ENCODE data around the gene MEX3A. TPM values are rescaled to one million over a fixed set of nuclear protein-coding genes. Genes with fewer than 3 reads are reported as not detected.

Gene MEX3A
- polyA plus RNA-seq, 6 donors from 2014 or later = 0.05 to 0.13 TPM; not detected in 4

GRCh38 chr1:156065212-156065611, 17.1 kb downstream of the MEX3A start:
- ATAC-seq (ENCODE audit: low read depth in 2 of 2) (no peak), DNase-seq (no peak)
- H3K4me1 Mint-ChIP-seq = peaks cover 0 to 5% (median 0%) of the 10 kb centered on the region in 3 donors
- H3K27me3 Mint-ChIP-seq = peaks cover 0 to 4% (median 3%) of the 10 kb centered on the region in 3 donors
- H3K36me3 Mint-ChIP-seq = no peaks in the 10 kb centered on the region
- H3K9me3 Mint-ChIP-seq = no peaks in the 10 kb centered on the region
- peak overlapping the region in 1 of 6 donors; percentile 18 for H3K27ac Mint-ChIP-seq
- no peak overlapping the region for H3K4me3 Mint-ChIP-seq

DNA sequence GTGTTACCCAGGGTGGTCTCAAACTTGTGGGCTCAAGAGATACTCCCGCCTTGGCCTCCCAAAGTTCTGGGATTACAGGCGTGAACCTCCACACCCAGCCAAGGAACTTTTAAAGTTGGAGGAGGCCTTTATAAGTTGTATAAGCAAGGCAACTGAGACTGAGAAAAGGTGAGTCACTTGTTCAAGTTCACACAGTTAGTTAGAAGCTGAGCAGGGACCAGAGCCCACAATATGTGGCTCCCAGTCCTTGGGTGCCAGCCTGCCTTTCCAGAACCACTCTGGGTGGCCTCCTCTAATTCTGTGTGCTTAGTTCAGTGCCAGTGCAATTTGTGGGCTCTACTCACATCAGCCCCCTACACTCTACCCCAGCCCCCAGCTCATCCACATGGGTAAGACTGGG, 17.6 kb downstream of the MEX3A start:
- H3K4me3 Mint-ChIP-seq = no peak overlapping the region
- H3K36me3 Mint-ChIP-seq = no peaks in the 10 kb centered on the region
- H3K4me1 Mint-ChIP-seq = peaks cover 0 to 5% (median 0%) of the 10 kb centered on the region in 3 donors
- no peak for DNase-seq
- peak overlapping the region in 1 of 6 donors; percentile 34 for H3K27ac Mint-ChIP-seq
- no peak for ATAC-seq (ENCODE audit: low read depth in 2 of 2)
- H3K27me3 Mint-ChIP-seq = no peaks in the 10 kb centered on the region
- H3K9me3 Mint-ChIP-seq = no peaks in the 10 kb centered on the region

- Mint-ChIP-seq H3K27me3 (no peaks in the 10 kb centered on the region), H3K9me3 (no peaks in the 10 kb centered on the region), H3K27ac (no peak overlapping the region), H3K4me3 (no peak overlapping the region), H3K4me1 (peaks cover 0 to 5% (median 0%) of the 10 kb centered on the region in 3 donors), H3K36me3 (no peaks in the 10 kb centered on the region)
- no peak for DNase-seq
- ATAC-seq (ENCODE audit: low read depth in 2 of 2) = no peak
These were observed 18.3 kb downstream of the MEX3A start for GRCh38 chr1:156063997-156064285.

DNA sequence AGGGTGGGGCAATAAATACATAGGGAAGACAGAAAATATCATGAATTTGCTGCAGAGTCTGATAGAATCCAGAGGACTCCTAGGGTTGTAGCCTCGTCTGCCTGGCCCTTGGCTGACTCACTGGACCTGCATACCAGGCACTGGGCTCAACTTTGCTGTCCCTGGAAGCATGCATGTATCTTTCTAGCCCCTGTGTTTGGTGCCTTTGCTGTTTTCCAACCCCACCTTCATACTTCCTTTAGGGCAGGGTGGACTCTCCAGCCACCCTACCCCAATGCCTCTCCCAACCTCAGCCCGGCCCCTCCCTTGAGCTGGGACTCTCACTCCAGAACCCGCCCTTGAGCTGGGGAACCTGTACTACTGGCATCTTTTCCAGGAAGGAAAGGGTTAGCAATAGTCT, 20.1 kb downstream of the MEX3A start:
- Mint-ChIP-seq H3K27ac (peak overlapping the region in 1 of 6 donors; percentile 73), H3K4me1 (peaks cover 0 to 7% (median 0%) of the 10 kb centered on the region in 3 donors), H3K27me3 (no peaks in the 10 kb centered on the region), H3K4me3 (no peak overlapping the region), H3K9me3 (no peaks in the 10 kb centered on the region), H3K36me3 (no peaks in the 10 kb centered on the region)
- DNase-seq = no peak
- no peak for ATAC-seq (ENCODE audit: low read depth in 2 of 2)

DNA sequence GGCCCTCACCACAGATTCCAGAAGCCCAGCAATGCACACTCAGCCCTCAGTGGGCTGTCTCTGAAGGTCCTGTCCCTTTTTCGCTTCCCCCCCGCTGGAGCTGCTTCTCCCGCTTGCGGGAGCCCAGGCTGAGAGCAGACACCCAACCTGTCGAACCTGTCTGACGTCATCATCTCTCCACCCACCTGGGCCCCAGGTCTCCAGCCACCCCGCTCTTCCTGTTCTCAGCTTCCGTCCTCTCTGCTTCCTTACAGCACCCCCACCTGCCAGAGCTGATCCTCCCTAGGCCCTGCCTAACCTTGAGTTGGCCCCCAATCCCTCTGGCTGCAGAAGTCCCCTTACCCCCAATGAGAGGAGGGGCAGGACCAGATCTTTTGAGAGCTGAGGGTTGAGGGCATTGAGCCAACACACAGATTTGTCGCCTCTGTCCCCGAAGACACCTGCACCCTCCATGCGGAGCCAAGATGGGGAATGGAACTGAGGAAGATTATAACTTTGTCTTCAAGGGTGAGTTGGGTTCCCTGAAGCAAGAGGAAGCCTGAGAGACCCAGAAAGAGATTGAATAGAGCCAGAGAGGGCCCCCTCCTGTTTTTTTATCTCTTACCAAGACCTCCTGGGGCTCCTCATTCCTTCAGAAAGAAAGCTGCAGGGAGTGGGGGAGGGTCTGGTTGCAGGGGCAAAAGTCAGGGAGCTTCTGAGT, 21.2 kb downstream of the MEX3A start, which contains the start of gene RAB25:
RAB25 (plus strand) TSS at position 224 of the 700 bp plus-strand sequence; CDS start at position 465, 241 bp downstream.
- peak within 1 kb of the TSS in 2 of 6 donors; percentile 66 to 73 for H3K27ac Mint-ChIP-seq

GRCh38 chr1:156056326-156056849, 25.9 kb downstream of the MEX3A start:
- no peak for ATAC-seq (ENCODE audit: low read depth in 2 of 2)
- Mint-ChIP-seq H3K4me1 (peaks cover 26 to 39% (median 28%) of the 10 kb centered on the region in 3 donors), H3K36me3 (no peaks in the 10 kb centered on the region), H3K27ac (peak overlapping the region in 2 of 6 donors; percentile 47 to 52), H3K4me3 (peak overlapping the region in 3 of 8 donors; percentile 49 to 91 (median 54)), H3K27me3 (no peaks in the 10 kb centered on the region), H3K9me3 (no peaks in the 10 kb centered on the region)
- no peak for DNase-seq

More for the DNA sequence above, 21.2 kb downstream of the MEX3A start, which contains the start of gene RAB25:
- ATAC-seq (ENCODE audit: low read depth in 2 of 2) (no peak), DNase-seq (no peak)
- Mint-ChIP-seq H3K4me1 (peaks cover 0 to 7% (median 6%) of the 10 kb centered on the region in 3 donors), H3K36me3 (no peaks in the 10 kb centered on the region), H3K4me3 (no peak within 1 kb of the TSS), H3K9me3 (no peaks in the 10 kb centered on the region), H3K27me3 (no peaks in the 10 kb centered on the region)

GRCh38 chr1:156055281-156056048, 26.8 kb downstream of the MEX3A start:
- no peaks in the 10 kb centered on the region for H3K36me3 Mint-ChIP-seq

DNA sequence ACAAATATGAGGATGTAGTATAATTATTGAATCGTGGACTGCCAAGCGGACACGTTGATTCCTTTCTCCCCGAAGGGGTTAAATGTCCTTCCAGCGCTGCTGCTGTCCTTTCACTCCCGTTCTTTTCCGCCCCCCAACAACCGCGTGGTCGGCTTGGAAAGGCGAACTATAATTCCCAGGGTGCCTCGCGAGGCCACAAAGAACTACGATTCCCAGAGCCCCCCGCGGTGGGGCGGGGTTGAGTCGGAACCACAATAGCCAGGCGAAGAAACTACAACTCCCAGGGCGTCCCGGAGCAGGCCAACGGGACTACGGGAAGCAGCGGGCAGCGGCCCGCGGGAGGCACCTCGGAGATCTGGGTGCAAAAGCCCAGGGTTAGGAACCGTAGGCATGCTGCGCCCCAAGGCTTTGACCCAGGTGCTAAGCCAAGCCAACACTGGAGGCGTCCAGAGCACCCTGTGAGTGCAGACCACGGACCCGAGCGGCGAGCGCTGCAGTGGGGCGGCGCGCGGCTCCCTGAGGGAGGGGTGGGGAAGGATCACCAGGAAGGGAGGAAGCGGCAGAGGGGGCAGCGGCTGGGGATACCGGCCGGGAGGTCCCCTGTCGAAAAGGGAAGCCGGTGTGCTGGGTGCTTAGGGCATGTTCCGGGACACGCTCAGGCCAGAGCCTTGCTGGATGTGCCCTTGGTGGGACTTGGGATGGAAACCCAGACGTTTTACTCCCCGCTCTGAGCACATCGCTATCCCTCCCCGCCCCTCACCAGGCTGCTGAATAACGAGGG, 27.6 kb downstream of the MEX3A start, which contains the start of gene LAMTOR2:
LAMTOR2 (plus strand) TSS at position 283 of the 781 bp plus-strand sequence; CDS start at position 391, 108 bp downstream.
- H3K4me1 Mint-ChIP-seq = peaks cover 28 to 39% (median 34%) of the 10 kb centered on the region in 3 donors
- ATAC-seq (ENCODE audit: low read depth in 2 of 2) (peak; percentile 73 to 76), DNase-seq (peak; percentile 94)
- peak within 1 kb of the TSS; percentile 91 to 99 (median 97) for H3K4me3 Mint-ChIP-seq
- no peaks in the 10 kb centered on the region for H3K27me3 Mint-ChIP-seq
- H3K27ac Mint-ChIP-seq = peak within 1 kb of the TSS; percentile 88 to 99 (median 96)
- H3K36me3 Mint-ChIP-seq = peaks cover 3 to 5% of the 10 kb centered on the region in 2 donors
- no peaks in the 10 kb centered on the region for H3K9me3 Mint-ChIP-seq

More at GRCh38 chr1:156055281-156056048, 26.8 kb downstream of the MEX3A start:
- peak overlapping the region; percentile 91 to 99 (median 97) for H3K4me3 Mint-ChIP-seq
- ATAC-seq (ENCODE audit: low read depth in 2 of 2) = no peak
- H3K9me3 Mint-ChIP-seq = no peaks in the 10 kb centered on the region
- peak overlapping the region; percentile 69 to 99 (median 85) for H3K27ac Mint-ChIP-seq
- DNase-seq = no peak
- no peaks in the 10 kb centered on the region for H3K27me3 Mint-ChIP-seq
- peaks cover 26 to 39% (median 34%) of the 10 kb centered on the region in 3 donors for H3K4me1 Mint-ChIP-seq

DNA sequence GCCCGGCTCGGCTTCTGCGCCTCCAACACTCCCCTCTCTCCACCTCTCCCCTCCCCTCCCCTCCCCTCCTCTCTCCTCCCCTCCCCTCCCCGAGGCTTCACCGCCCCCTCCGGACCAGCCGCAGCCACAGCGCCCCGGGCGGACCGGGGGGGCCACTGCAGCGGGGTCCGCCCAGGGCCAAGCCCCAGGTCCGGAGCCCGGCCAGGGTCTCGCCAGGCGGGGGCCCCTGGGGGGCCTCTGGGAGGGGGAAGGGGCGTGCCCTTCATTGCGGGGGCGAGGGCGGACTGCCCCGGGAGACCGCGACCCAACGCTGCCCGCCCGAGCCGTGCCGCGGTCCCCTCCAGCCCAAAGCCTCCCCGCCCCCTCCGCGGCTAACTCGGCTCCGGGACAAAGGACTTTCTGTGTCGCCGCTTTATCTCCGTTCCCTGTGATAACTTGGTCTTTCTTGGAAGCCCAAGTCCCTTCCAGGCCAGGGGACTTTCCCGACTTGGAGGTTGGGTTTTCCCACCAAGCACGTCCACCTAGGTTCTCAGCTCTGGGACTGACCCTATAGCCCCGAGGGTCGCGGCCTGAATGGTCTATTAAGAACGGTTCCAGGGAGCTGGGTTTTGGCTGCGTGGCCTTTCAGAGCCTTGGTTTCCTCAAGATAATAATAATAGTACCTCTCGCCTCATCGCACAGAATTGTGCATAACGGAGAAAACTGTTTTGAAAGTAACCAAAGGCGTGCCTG, 28.3 kb downstream of the MEX3A start, which contains the start of gene UBQLN4:
UBQLN4 (minus strand) TSS at position 31 of the 732 bp plus-strand sequence. CDS start 97 bp downstream, outside the sequence.
- H3K9me3 Mint-ChIP-seq = no peaks in the 10 kb centered on the region
- peak; percentile 85 for DNase-seq
- H3K4me3 Mint-ChIP-seq = peak within 1 kb of the TSS; percentile 95 to 99 (median 97)
- peak within 1 kb of the TSS; percentile 88 to 99 (median 96) for H3K27ac Mint-ChIP-seq
- peaks cover 8 to 9% of the 10 kb centered on the region in 2 donors for H3K36me3 Mint-ChIP-seq
- peak; percentile 62 to 63 for ATAC-seq (ENCODE audit: low read depth in 2 of 2)
- H3K27me3 Mint-ChIP-seq = no peaks in the 10 kb centered on the region
- peaks cover 30 to 39% (median 34%) of the 10 kb centered on the region in 3 donors for H3K4me1 Mint-ChIP-seq

DNA sequence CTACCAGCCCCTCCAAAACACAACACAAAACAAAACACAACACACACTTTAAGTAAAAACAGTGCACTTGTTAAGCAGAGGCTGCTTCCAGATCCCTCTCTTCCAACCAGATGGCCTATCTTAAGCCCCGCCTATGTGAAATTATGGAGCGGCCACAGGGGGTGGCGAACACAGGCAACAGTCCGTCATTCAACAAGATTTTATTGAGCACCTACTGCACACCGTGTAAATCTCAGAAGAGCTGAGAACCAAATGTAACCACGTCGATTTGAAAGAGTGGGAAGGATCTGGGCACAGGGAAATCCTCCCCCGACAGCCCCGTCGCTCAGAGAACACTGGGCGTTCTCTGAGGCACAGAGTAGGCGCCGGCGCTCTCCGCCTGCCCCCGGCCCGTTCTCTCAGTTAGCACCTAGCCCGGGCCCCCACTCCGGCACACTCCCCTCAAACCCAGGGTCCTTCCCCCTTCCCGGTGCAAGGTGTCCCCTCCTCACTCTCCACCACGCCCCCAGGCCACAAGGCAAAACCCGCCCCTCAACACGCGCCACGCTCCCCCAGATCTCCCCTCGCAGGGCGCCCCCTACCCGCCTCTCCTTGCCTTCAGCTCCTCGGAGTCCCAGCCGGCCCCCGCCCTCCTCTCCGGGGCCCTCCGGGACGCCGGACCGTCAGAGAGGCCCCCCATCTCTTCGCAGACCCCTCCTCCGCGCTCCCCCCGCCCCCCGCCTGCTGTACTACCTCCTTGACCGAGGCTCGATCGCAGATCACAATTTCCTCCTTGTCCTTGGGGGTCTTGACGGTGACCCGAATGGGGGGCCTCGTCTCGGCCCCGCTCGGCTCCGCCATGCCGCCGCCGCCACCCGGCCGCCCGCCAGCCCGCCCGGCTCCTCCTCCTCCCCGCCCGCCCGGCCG, 29.1 kb downstream of the MEX3A start:
- peak overlapping the region; percentile 63 to 94 (median 87) for H3K27ac Mint-ChIP-seq
- DNase-seq = peak; percentile 69
- H3K9me3 Mint-ChIP-seq = no peaks in the 10 kb centered on the region
- ATAC-seq (ENCODE audit: low read depth in 2 of 2) = peak; percentile 48 to 49
- peak overlapping the region; percentile 92 to 99 (median 96) for H3K4me3 Mint-ChIP-seq
- H3K27me3 Mint-ChIP-seq = no peaks in the 10 kb centered on the region
- H3K36me3 Mint-ChIP-seq = peaks cover 8 to 9% of the 10 kb centered on the region in 2 donors
- H3K4me1 Mint-ChIP-seq = peaks cover 30 to 39% (median 34%) of the 10 kb centered on the region in 3 donors

DNA sequence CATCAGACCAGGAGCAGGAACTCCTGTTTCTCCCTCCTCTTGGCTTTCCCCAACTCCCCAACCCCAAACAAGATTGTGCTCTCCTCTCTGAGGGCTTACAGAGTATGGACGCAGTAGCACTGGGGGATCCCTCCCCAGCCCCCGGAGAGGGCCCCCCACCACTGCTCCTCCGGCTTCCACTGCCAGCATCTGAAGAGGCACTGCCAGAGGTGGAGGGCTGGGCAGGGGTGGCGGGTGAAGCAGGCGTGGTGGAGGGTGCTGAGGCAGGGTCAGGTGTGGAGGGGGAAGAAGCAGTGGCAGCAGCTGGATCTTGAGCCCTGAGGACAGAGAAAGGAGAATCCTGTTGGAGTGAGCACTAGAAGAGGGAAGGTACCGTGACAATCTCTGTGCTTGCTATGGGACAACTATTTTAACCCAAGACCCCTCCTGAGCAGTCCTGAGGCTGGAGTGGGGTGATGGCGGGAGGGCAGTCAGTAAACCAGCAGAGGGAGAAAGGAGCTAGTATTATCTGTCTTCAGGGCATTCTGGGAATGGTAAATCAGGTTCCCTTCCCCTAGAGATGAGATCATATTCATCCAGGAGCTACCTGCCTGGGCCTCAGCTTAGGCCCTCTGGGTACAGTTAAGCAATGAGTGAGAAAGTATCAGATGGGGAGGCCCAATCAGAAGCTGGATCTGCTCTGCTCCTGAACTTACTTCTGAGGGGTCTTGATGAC, 31.1 kb downstream of the MEX3A start:
- no peak for DNase-seq
- Mint-ChIP-seq H3K4me1 (peaks cover 26 to 34% (median 33%) of the 10 kb centered on the region in 3 donors), H3K36me3 (peaks cover 8 to 9% of the 10 kb centered on the region in 2 donors), H3K27ac (peak overlapping the region in 1 of 6 donors; percentile 88), H3K4me3 (peak overlapping the region in 2 of 8 donors; percentile 96 to 97), H3K9me3 (no peaks in the 10 kb centered on the region), H3K27me3 (no peaks in the 10 kb centered on the region)
- ATAC-seq (ENCODE audit: low read depth in 2 of 2) = no peak

Data from naive B cell (primary cell).